Stimulated activated CD4-positive, alpha-beta T cell treated with anti-CD3 and anti-CD28 coated beads, Interleukin-1b, Interleukin-23, amount 100 ng/mL, for 4 hours (primary cell): ENCODE measurements around the gene ACP4.
"Not testable (repeated sequence)": the region's sequence is repeated elsewhere in the genome, so short reads cannot be mapped to it uniquely, and the experiment has no call there.

ENCODE experiments used
- DNase-seq, 2 donors: peaks; one replicate each; pipeline ENCODE4 v3.0.0-alpha.2; 2020; ENCODE audit warnings: low read depth in 2 of 2

Gene ACP4

DNA sequence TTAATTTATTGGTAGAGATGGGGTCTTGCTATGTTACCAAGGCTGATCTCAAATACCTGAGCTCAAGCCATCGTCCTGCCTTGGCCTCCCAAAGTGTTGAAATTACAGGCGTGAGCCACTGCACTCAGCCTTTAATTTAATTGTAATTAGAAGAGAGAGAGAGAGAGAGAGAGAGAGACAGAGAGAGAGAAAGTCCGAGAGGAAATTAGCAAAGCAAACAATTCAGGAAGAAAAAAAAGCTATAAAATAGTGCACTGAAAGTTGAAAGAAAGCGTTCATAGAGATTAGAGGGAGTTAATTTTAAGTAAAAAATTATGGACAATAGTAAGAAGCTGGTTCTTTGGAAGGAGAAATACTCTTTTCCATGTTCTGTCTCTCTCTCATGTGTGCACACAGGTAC lies 13.0 kb upstream of the ACP4 start:
- no peak for DNase-seq

- no peak for DNase-seq
Measured at GRCh38 chr19:50777830-50778303, 12.3 kb upstream of the ACP4 start.

GRCh38 chr19:50778906-50779430 lies 11.2 kb upstream of the ACP4 start:
- no peak for DNase-seq

GRCh38 chr19:50779504-50780457 lies 10.4 kb upstream of the ACP4 start:
- DNase-seq = no peak

DNA sequence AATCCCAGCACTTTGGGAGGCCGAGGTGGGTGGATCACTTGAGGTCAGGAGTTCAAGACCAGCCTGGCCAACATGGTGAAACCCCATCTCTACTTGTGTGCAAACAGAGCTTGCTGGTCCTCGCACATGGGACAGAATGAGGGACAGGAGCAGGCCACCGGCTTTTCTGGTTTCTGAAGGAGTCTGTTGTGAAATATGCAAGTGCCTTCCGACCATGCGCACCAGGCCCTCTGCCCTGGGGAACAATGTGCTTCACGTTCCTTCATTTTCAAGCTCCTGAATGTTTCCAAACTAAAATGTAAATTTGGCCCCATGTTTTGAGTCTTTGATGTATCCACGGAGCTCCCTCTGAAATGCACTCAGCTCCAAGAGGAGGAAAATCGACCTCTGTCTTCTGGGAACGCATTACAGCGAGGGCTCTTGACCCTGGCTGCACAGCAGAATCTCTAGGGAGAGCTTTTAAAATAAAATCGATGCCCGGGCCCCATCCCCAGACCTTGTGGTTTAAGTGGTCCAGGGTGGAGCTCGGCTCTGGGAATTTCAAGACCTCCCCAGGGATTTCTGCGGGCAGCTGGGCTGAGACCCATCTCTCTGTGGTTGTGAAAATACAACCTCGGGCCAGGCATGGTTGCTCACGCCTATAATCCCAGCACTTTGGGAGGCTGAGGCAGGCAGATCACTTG lies 9.3 kb upstream of the ACP4 start:
- DNase-seq = no peak

DNA sequence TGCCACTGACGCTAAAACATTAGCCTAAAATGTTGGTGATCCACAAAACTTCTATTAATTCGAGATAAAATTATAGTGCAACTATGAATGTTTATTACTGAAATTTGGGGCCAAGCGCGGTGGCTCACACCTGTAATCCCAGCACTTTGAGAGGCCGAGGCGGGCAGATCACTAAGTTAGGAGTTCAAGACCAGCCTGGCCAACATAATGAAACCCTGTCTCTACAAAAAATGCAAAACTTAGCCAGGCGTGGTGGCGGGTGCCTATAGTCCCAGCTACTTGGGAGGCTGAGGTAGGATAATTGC lies 6.4 kb upstream of the ACP4 start:
- DNase-seq = not testable (repeated sequence)

DNA sequence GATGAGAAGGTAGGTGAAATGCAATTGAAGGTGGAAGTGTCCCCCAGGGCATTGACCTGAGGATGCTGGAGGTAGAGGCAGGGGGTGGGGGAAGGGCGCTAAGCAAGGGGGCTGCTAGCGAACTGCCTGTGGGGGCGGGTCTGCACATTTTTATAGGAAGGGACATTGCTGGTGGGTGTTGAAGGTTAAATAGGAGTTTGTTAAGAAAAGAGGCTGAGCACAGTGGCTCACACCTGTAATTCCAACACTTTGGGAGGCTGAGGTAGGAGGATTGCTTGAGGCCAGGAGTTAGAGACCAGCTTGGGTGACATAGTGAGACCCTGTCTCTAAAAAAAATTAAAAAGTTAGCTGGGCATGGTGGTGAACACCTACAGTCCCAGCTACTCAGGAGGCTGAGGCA lies 5.5 kb upstream of the ACP4 start:
- DNase-seq = no peak

- no peak for DNase-seq
Measured at GRCh38 chr19:50785329-50785728, 4.9 kb upstream of the ACP4 start.

DNA sequence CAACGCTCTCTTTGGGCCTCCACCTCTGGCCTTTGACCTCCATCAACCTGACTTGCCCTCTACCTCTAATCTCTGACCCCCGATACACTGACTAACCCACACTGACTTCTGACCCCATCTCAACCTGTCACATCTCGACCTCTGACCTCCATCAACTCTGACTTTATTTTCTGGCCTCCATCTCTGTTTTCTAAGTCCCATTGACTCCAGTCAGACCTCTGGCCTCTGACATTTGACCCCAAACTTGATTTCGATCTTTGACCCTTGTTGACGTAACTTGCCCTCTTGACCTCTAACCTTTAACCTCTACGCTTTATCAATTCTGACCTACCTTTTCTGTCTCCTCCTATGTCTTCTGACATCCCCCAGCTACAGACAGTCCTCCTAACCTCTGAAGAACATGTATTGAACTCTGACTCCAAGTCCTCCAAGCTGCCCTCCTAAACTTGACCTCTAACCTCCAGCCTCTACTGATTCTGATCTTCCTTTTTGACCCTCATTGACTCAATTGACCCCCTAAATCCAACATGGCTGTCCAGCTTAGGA lies 780 bp downstream of the ACP4 start:
- DNase-seq = no peak

- DNase-seq = no peak
Measured at GRCh38 chr19:50791594-50792271, 1.5 kb downstream of the ACP4 start.

DNA sequence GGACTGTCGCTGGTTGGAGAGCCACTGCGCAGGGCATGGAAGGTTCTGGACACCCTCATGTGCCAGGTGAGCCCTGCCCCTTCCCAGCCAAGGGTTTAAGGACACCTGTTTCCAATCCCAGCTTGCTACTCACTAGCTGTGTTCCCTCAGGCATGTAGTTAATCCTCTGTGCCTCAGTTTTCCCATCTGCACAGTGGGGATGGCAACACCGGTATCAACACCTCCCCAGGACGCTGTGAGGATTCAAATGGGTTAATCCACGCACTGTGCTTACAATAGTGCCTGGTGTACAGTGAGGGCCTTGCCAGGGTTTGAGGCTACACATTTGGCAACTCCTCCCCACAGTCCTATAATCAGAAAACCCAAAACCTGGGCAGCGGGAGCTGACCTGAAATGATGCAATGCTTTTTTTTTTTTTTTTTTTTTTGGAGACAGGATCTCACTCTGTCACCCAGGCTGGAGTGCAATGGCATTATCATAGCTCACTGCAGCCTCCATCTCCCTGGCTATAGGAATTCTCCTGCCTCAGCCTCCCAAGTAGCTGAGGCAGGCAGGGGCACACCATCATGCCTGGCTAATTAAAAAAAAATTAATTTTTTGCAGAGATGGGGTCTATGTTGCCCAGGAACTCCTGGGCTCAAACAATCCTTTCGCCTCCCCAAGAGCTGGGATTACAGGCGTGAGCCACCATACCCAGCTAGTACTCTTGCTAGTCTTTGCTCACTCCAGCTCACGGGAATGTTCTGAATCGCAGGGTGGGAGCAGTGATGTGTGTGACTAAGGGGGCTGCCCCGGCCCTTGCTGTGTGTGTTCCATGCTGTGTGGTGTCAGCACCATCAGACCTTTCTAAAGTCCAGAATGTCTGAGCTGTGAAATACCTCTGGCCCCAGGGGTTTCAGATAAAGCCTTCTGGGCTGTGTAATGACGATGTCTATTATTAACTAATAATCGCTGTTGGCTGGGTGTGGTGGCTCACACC lies 2.3 kb downstream of the ACP4 start:
- no peak for DNase-seq

- no peak for DNase-seq
Measured at GRCh38 chr19:50793558-50794065, 3.4 kb downstream of the ACP4 start.

DNA sequence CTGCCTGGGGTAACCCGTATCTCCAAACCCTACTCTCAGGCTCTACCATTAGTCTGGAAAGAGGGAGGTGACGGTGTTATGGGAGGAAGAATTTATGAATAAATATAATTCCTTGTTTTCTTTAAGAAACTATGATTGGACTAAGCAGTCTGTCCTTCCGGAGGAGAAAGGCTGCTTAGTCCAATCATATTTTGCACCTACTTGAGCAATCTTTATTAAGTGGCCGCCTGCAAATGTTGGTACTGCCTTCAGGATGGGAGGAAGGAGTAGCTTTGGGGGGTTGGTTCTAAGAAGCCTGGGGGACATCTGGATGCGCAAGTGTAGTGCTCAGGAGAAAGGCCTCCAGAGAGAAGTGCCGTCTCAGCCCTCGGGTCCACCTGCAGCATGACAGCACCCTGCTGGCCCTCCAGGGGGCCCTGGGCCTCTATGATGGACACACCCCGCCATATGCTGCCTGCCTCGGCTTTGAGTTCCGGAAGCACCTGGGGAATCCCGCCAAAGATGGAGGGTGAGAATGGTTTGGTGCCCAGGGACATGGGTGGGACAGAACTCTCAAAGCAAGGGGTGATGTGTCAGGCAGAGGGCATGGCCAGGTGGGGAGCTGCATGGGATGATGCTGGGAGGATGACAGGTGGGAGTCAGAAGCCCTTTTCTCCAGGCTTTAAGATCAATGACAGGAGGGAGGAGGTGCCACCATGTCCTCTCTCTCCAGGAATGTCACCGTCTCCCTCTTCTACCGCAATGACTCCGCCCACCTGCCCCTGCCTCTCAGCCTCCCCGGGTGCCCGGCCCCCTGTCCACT lies 4.1 kb downstream of the ACP4 start:
- DNase-seq = peak in 1 of 2 donors; percentile 40

DNA sequence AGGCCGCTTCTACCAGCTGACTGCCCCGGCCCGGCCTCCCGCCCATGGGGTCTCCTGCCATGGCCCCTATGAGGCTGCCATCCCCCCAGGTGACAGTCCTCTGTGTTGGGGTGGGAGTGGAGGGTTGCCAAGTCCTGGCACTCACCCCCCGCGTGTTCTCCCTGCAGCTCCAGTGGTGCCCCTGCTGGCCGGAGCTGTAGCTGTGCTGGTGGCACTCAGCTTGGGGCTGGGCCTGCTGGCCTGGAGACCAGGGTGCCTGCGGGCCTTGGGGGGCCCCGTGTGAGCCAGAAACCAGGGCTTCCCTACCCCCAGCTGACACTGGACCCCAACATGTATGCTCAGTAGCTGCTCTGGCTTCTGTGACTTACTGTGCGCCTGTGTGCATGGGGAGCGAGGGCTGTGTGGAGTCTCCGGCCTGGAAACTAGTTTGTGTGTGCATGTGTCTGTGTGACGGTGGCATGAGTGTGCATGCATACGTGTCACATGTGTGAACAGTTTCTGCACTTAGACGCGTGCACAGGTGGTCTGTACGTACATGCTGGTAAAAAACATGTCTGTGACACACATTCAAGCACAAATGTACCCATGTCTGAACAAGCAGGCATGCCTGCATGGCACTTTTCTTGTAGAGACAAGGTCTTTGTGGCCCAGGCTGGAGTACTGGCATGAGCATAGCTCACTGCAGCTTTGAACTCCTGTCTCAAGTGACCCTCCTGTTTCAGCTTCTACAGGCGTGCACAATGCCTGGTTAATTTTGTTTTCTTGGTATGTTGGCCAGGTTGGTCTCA lies 4.9 kb downstream of the ACP4 start:
- DNase-seq = peak in 1 of 2 donors; percentile 44

DNA sequence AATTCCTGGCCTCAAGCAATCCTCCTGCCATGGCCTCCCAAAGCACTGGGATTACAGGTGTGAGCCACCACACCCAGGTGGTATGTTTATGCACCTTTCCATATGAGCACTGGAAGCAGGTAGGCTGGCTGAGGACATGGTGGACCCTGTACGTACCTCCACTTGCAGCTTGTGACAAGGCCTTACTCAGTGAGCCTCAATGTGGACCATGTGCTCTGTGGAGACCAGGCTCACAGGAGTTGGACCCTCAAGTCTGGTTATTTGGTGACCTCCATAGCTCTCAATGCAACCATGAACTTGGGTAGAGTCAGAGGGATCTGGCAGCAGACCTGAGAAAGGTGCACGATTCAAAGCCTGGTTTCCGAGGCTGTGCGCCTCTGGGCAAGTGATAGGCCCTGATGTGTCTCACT lies 5.5 kb downstream of the ACP4 start:
- DNase-seq = no peak

DNA sequence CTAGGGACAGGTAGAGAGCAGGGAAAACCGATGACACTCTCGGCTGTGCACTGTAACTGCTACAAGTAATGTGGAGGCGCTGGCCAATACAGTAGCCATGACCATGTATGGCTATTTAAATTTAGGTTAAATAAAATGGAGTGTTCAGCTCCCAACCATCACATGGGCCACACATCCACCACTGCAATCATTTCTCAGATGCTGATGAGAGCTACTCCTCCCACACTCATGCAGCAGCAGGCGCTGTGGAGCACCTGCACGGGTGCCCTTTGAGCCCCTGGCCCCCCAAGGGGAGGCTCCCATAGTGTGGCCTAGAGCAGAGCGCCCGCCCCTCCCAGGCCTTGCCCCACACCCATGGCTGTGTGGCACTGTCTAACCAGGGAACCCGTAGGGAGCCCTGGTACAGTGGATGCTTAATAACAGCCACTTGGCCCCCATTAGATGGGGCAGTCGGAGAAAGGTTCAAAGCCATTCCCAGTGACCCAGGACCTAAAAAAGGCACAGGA lies 6.0 kb downstream of the ACP4 start:
- no peak for DNase-seq

- no peak for DNase-seq
Measured at GRCh38 chr19:50796634-50797428, 6.6 kb downstream of the ACP4 start.

- no peak for DNase-seq
Measured at GRCh38 chr19:50797429-50797780, 7.2 kb downstream of the ACP4 start.
